ENCODE results near the gene CTNND1. TPM values are rescaled to one million over a fixed set of nuclear protein-coding genes. Genes with fewer than 3 reads are reported as not detected.

The CTNND1 gene
- polyA plus RNA-seq, 1 experiment = 191 TPM

DNA sequence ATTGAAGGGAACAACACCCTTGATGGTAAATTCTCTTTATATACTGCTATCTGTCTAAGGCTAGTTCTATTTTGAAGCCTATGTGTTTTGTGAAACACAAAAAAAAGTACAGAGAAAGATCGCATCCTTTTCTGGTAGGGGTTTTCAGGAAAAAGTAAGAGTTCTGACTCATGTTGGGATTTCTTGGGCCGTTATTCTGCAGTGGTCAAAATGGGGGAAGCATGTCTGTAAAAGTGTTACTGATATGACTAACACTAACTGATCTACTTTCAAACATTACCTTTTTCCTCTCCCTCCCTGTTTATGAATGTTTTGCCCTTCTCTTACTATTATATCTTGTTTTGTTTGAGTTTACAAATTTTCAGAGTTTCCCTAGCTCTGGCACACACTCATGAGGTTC lies 53.9 kb downstream of the CTNND1 start:
- CTCF ChIA-PET = interaction anchor here (2.2 kb wide), 1 partner anchor 15 kb away, joined by 14 read pairs; no protein-coding TSS in a partner anchor
- no peaks in the 10 kb centered on the region for H3K27me3 ChIP-seq (ENCODE audit: control insufficient read depth, insufficient read depth, low read length)
- no peak overlapping the region for H3K27ac ChIP-seq (ENCODE audit: low read depth, low read length)
- H3K9me3 ChIP-seq (ENCODE audit: control insufficient read depth, insufficient read depth, low read length) = no peaks in the 10 kb centered on the region
- no peak for DNase-seq (ENCODE audit: low read depth, low spot score)
- H3K4me3 ChIP-seq (ENCODE audit: low read depth, low read length) = no peak overlapping the region
- no peak for TF ChIP-seq CTCF (IDR thresholded peaks at IDR 0.05; ENCODE audit: low read depth, low read length)
- POLR2A ChIA-PET = no interaction called here

DNA sequence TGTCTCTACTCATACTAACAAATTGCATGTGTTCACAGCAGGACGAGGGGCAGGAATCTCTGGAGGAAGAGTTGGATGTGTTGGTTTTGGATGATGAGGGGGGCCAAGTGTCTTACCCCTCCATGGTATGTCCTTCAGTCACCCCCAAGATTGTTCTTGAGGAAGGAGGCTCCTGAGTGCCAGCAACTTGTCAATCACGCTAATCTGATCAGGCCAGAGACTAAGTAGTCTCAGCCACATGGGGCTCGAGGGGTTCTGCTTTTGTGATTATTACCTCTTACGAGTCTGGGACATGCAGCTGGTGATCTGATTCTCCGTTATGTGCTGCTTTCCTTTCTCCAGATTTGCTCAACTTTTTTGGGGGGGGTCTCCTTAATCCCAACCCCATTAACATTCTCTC lies 54.3 kb downstream of the CTNND1 start:
- H3K4me3 ChIP-seq (ENCODE audit: low read depth, low read length) = no peak overlapping the region
- no peak for TF ChIP-seq CTCF (IDR thresholded peaks at IDR 0.05; ENCODE audit: low read depth, low read length)
- no peaks in the 10 kb centered on the region for H3K9me3 ChIP-seq (ENCODE audit: control insufficient read depth, insufficient read depth, low read length)
- POLR2A ChIA-PET = no interaction called here
- no peak overlapping the region for H3K27ac ChIP-seq (ENCODE audit: low read depth, low read length)
- no peaks in the 10 kb centered on the region for H3K27me3 ChIP-seq (ENCODE audit: control insufficient read depth, insufficient read depth, low read length)
- CTCF ChIA-PET = interaction anchor here (2.2 kb wide), 1 partner anchor 15 kb away, joined by 14 read pairs; no protein-coding TSS in a partner anchor
- DNase-seq (ENCODE audit: low read depth, low spot score) = no peak

DNA sequence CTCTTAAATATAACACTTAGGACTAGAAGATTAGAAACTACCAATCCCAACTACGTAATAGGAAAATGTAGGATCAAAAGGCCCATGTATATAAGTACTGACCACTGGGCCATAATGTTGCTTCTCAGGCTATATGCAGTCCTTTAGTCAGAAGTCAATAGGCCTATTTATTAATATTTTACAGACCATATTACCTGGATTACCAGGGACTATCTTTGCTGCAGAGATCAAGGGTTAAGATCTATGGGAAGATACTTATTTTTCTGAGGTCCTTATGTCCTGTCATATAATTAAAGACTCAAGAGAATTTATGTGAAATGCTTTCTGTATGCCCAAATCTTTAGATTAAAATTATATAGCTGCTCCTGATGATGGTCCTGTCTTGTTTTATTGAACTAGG lies 57.2 kb downstream of the CTNND1 start:
- CTCF ChIA-PET = interaction anchor here (0.7 to 2.7 kb wide), 7 partner anchors 18 to 705 kb away, joined by 3 to 19 read pairs (median 4); no protein-coding TSS in a partner anchor
- no peak for DNase-seq (ENCODE audit: low read depth, low spot score)
- no peak overlapping the region for H3K4me3 ChIP-seq (ENCODE audit: low read depth, low read length)
- H3K9me3 ChIP-seq (ENCODE audit: control insufficient read depth, insufficient read depth, low read length) = no peaks in the 10 kb centered on the region
- H3K27ac ChIP-seq (ENCODE audit: low read depth, low read length) = no peak overlapping the region
- POLR2A ChIA-PET = no interaction called here
- TF ChIP-seq CTCF (IDR thresholded peaks at IDR 0.05; ENCODE audit: low read depth, low read length) = no peak
- no peaks in the 10 kb centered on the region for H3K27me3 ChIP-seq (ENCODE audit: control insufficient read depth, insufficient read depth, low read length)

GRCh38 chr11:57819252-57819979 lies 57.8 kb downstream of the CTNND1 start:
- Histone ChIP-seq H3K9me3 (ENCODE audit: control insufficient read depth, insufficient read depth, low read length) (no peaks in the 10 kb centered on the region), H3K4me3 (ENCODE audit: low read depth, low read length) (no peak overlapping the region), H3K27me3 (ENCODE audit: control insufficient read depth, insufficient read depth, low read length) (no peaks in the 10 kb centered on the region), H3K27ac (ENCODE audit: low read depth, low read length) (no peak overlapping the region)
- ChIA-PET CTCF (interaction anchor here (0.7 to 2.7 kb wide), 7 partner anchors 18 to 705 kb away, joined by 3 to 19 read pairs (median 4); no protein-coding TSS in a partner anchor), POLR2A (no interaction called here)
- DNase-seq (ENCODE audit: low read depth, low spot score) = no peak
- TF ChIP-seq CTCF (IDR thresholded peaks at IDR 0.05; ENCODE audit: low read depth, low read length) = no peak

DNA sequence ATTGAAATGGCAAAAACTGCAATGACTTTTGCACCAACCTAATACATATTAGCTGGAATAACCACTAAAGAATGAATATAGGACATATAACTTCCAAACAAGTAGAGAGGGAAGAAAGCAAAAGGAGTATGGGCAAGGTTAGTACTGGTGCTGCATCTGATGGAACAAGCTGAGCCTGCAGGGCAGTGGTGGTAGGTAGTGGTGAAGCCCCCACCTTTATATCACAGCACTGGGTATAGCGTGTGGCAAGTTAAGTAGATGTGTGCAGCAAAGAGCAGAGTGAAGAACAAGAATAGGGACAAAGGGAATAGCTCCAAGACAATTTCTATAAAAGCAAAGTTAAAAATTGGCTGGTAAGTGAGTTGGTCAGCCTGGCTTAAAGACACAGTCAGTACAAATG lies 62.3 kb downstream of the CTNND1 start:
- H3K9me3 ChIP-seq (ENCODE audit: control insufficient read depth, insufficient read depth, low read length) = no peaks in the 10 kb centered on the region
- POLR2A ChIA-PET = no interaction called here
- CTCF ChIA-PET = interaction anchor here (0.7 to 2.0 kb wide), 4 partner anchors 13 to 700 kb away, joined by 5 to 11 read pairs (median 6); no protein-coding TSS in a partner anchor

More for the DNA sequence above, 62.3 kb downstream of the CTNND1 start:
- TF ChIP-seq CTCF (IDR thresholded peaks at IDR 0.05; ENCODE audit: low read depth, low read length) = no peak
- no peak for DNase-seq (ENCODE audit: low read depth, low spot score)
- Histone ChIP-seq H3K27me3 (ENCODE audit: control insufficient read depth, insufficient read depth, low read length) (no peaks in the 10 kb centered on the region), H3K27ac (ENCODE audit: low read depth, low read length) (no peak overlapping the region), H3K4me3 (ENCODE audit: low read depth, low read length) (no peak overlapping the region)
